ENCODE measurements around the gene FAM50B. TPM values are rescaled to one million over a fixed set of nuclear protein-coding genes. Genes with fewer than 3 reads are reported as not detected.

FAM50B gene
- total and polyA plus RNA-seq, 2 of the 13 experiments (the other 11 are each of a cell fraction or from before 2014, with no cell fraction given) = 0.05 TPM; not detected in 1

DNA sequence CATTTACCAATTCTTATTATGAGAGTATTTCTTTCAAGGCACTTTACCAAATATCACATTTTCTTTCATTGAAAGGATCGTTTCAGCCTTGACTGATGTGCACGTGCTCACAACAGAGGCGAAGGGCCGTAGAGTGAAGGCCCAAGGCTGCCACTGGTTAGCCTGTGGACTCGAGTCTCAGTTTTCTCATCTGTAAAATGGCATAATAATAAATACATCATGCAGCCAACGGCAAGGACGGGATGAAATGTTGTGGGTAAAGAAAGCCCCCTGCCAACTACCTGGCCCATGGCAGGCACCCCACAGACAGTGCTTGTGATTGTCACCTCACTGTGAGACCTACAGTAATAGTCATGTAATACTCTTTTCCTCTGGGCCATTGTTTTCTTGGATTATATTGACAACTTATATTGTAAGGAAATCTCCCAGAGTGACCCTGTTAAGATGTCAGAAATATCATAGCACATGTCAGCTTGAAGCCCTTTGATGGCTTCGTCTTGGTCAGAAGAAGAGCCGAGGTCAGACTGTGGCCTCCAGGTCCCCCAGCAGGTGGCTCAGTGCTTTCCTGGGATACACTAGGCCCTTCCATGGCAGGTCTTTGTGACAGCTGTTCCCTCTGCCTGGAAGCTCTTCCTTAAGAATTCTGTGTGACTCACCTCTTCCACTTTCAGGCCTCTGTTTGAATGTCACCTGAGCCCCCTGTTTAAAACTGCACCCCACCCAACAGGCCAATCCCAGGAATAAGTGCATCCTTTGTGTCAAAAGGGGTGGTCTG lies 36.3 kb downstream of the FAM50B start:
- Histone ChIP-seq H4K20me1 (ENCODE audit: insufficient read depth, low read length) (no peaks in the 10 kb centered on the region), H3K79me2 (ENCODE audit: insufficient read depth, low read length) (no peaks in the 10 kb centered on the region), H3K9ac (ENCODE audit: insufficient read depth, low read depth, low read length) (no peak overlapping the region), H3K27me3 (ENCODE audit: control insufficient read depth in 1 of 2, insufficient read depth in 2 of 2, low read length in 2 of 2) (no peaks in the 10 kb centered on the region), H3K4me1 (ENCODE audit: insufficient read depth, low read length) (peaks cover 78% of the 10 kb centered on the region), H3K27ac (ENCODE audit: extremely low read length, insufficient read depth, low read length) (no peak overlapping the region), H3K9me3 (ENCODE audit: low read length) (peaks cover 9% of the 10 kb centered on the region; the same call in 1 of the 2 replicates), H3K4me2 (ENCODE audit: low read depth, low read length) (no peak overlapping the region), H3K4me3 (replicated peaks in 1 of 3; ENCODE audit: insufficient read depth in 1 of 3, low read depth in 2 of 3, low read length in 3 of 3) (no peak overlapping the region), H3K36me3 (replicated peaks in 1 of 2; ENCODE audit: control insufficient read depth in 1 of 2, insufficient read depth in 2 of 2, low read length in 2 of 2) (no peaks in the 10 kb centered on the region), H2AFZ (ENCODE audit: low read length) (no peak overlapping the region)
- no TSS peak for BruUV-seq (replicated peaks)
- intact Hi-C loops (cut with micrococcal nuclease; ENCODE audit: unreplicated experiment) = loop anchor here (1.0 to 2.0 kb wide), 5 partner anchors 21 to 143 kb away; no protein-coding TSS in a partner anchor
- POLR2A ChIA-PET = interaction anchor here (0.8 to 2.0 kb wide), 9 partner anchors 20 to 137 kb away, joined by 4 to 18 read pairs (median 5); no protein-coding TSS in a partner anchor
- peak; percentile 86 for ATAC-seq
- in situ Hi-C loops (cut with HindIII; ENCODE audit: extremely low pct_ligation_motif_present, low pct_unique_long_range_greater_than_20kb) = loop anchor here (5.0 kb wide), 1 partner anchor 138 kb away; no protein-coding TSS in a partner anchor
- CTCF ChIA-PET (ENCODE audit: low intra/inter-chr PET ratio, low total read pairs) = interaction anchor here (0.6 to 3.5 kb wide), 9 partner anchors 21 to 143 kb away, joined by 3 to 60 read pairs (median 4); partner anchors contain the start of gene FAM50B
- 72% methylated on average over 9 of the region's 9 CpGs for WGBS (ENCODE audit: low lambda C conversion rate)
- DNase-seq (ENCODE audit: low spot score) = peak; percentile 69
- peak; percentile 86 for FAIRE-seq
- TF ChIP-seq BRD4 (CRISPR knock-in tag; IDR thresholded peaks at IDR 0.05) (no peak), SP2 (CRISPR knock-in tag; IDR thresholded peaks at IDR 0.05) (no peak), ZNF782 (CRISPR knock-in tag; IDR thresholded peaks at IDR 0.05; ENCODE audit: borderline replicate concordance) (no peak), FOXA3 (CRISPR knock-in tag; IDR thresholded peaks at IDR 0.05) (peak; percentile 49; the same call in 1 of the 2 replicates), RXRB (CRISPR knock-in tag; IDR thresholded peaks at IDR 0.05; ENCODE audit: borderline replicate concordance) (peak; percentile 56), ATRX (CRISPR knock-in tag; IDR thresholded peaks at IDR 0.05; ENCODE audit: borderline replicate concordance) (no peak), SMAD1 (CRISPR knock-in tag; IDR thresholded peaks at IDR 0.05; ENCODE audit: borderline replicate concordance, low read depth) (no peak), ELF1 (CRISPR knock-in tag; IDR thresholded peaks at IDR 0.05) (no peak), NR2F2 (IDR thresholded peaks at IDR 0.05; ENCODE audit: borderline replicate concordance, low read depth) (no peak), TBX3 (IDR thresholded peaks at IDR 0.05; ENCODE audit: borderline replicate concordance) (no peak), GATAD1 (CRISPR knock-in tag; IDR thresholded peaks at IDR 0.05) (no peak), ZNF251 (CRISPR knock-in tag; IDR thresholded peaks at IDR 0.05) (no peak), AGO2 (optimal IDR thresholded peaks at IDR 0.05; ENCODE audit: low read depth, low read length) (no peak), SOX6 (IDR thresholded peaks at IDR 0.05) (no peak), SOX6 (CRISPR knock-in tag; IDR thresholded peaks at IDR 0.05) (peak; percentile 55), ZNF317 (CRISPR knock-in tag; IDR thresholded peaks at IDR 0.05) (no peak), ZSCAN30 (CRISPR knock-in tag; IDR thresholded peaks at IDR 0.05) (no peak), PPARG (CRISPR knock-in tag; conservative IDR thresholded peaks at IDR 0.05) (no peak)
- TF ChIP-seq, protein P1, sequence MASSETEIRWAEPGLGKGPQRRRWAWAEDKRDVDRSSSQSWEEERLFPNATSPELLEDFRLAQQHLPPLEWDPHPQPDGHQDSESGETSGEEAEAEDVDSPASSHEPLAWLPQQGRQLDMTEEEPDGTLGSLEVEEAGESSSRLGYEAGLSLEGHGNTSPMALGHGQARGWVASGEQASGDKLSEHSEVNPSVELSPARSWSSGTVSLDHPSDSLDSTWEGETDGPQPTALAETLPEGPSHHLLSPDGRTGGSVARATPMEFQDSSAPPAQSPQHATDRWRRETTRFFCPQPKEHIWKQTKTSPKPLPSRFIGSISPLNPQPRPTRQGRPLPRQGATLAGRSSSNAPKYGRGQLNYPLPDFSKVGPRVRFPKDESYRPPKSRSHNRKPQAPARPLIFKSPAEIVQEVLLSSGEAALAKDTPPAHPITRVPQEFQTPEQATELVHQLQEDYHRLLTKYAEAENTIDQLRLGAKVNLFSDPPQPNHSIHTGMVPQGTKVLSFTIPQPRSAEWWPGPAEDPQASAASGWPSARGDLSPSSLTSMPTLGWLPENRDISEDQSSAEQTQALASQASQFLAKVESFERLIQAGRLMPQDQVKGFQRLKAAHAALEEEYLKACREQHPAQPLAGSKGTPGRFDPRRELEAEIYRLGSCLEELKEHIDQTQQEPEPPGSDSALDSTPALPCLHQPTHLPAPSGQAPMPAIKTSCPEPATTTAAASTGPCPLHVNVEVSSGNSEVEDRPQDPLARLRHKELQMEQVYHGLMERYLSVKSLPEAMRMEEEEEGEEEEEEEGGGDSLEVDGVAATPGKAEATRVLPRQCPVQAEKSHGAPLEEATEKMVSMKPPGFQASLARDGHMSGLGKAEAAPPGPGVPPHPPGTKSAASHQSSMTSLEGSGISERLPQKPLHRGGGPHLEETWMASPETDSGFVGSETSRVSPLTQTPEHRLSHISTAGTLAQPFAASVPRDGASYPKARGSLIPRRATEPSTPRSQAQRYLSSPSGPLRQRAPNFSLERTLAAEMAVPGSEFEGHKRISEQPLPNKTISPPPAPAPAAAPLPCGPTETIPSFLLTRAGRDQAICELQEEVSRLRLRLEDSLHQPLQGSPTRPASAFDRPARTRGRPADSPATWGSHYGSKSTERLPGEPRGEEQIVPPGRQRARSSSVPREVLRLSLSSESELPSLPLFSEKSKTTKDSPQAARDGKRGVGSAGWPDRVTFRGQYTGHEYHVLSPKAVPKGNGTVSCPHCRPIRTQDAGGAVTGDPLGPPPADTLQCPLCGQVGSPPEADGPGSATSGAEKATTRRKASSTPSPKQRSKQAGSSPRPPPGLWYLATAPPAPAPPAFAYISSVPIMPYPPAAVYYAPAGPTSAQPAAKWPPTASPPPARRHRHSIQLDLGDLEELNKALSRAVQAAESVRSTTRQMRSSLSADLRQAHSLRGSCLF (CRISPR knock-in tag; IDR thresholded peaks at IDR 0.05; ENCODE audit: borderline replicate concordance) = no peak
- TF ChIP-seq, protein P2, sequence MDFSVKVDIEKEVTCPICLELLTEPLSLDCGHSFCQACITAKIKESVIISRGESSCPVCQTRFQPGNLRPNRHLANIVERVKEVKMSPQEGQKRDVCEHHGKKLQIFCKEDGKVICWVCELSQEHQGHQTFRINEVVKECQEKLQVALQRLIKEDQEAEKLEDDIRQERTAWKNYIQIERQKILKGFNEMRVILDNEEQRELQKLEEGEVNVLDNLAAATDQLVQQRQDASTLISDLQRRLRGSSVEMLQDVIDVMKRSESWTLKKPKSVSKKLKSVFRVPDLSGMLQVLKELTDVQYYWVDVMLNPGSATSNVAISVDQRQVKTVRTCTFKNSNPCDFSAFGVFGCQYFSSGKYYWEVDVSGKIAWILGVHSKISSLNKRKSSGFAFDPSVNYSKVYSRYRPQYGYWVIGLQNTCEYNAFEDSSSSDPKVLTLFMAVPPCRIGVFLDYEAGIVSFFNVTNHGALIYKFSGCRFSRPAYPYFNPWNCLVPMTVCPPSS (IDR thresholded peaks at IDR 0.05) = no peak

All from HepG2 (cell line).